IPS DF 19.7 (cell line): Measurements from ENCODE around the gene ABCB11.
"Not testable (repeated sequence)": the region's sequence is repeated elsewhere in the genome, so short reads cannot be mapped to it uniquely, and the experiment has no call there.

Experiments used
- DNase-seq: peaks from one replicate; pipeline ENCODE4 v3.0.0-alpha.2; 2013; ENCODE audit warnings: low read depth, low spot score

Gene ABCB11

GRCh38 chr2:169042856-169043255 lies 11.7 kb upstream of the ABCB11 start:
- no peak for DNase-seq

- DNase-seq: no peak
Observed at GRCh38 chr2:169041594-169041993, 10.5 kb upstream of the ABCB11 start.

- no peak for DNase-seq
Observed at GRCh38 chr2:169039702-169040101, 8.6 kb upstream of the ABCB11 start.

- DNase-seq: no peak
Observed at GRCh38 chr2:169038338-169038757, 7.2 kb upstream of the ABCB11 start.

- no peak for DNase-seq
Observed at GRCh38 chr2:169036736-169037440, 5.8 kb upstream of the ABCB11 start.

GRCh38 chr2:169035887-169036286 lies 4.8 kb upstream of the ABCB11 start:
- DNase-seq: no peak

GRCh38 chr2:169034984-169035544 lies 3.9 kb upstream of the ABCB11 start:
- DNase-seq: no peak

- DNase-seq: no peak
Observed at GRCh38 chr2:169034256-169034655, 3.1 kb upstream of the ABCB11 start.

GRCh38 chr2:169029341-169029740 lies 1.8 kb downstream of the ABCB11 start:
- DNase-seq: no peak

GRCh38 chr2:169027234-169027633 lies 3.9 kb downstream of the ABCB11 start:
- DNase-seq: no peak

GRCh38 chr2:169026056-169026455 lies 5.1 kb downstream of the ABCB11 start:
- no peak for DNase-seq

GRCh38 chr2:169023161-169023560 lies 8.0 kb downstream of the ABCB11 start:
- DNase-seq: no peak

- DNase-seq: no peak
Observed at GRCh38 chr2:169018390-169018789, 12.7 kb downstream of the ABCB11 start.

GRCh38 chr2:169015943-169016342 lies 15.2 kb downstream of the ABCB11 start:
- no peak for DNase-seq

- no peak for DNase-seq
Observed at GRCh38 chr2:169014780-169015179, 16.3 kb downstream of the ABCB11 start.

GRCh38 chr2:169013628-169014026 lies 17.5 kb downstream of the ABCB11 start:
- no peak for DNase-seq

GRCh38 chr2:169012812-169013627 lies 18.1 kb downstream of the ABCB11 start:
- DNase-seq: no peak

GRCh38 chr2:169012191-169012792 lies 18.8 kb downstream of the ABCB11 start:
- not testable (repeated sequence) for DNase-seq

GRCh38 chr2:169011698-169012097 lies 19.4 kb downstream of the ABCB11 start:
- no peak for DNase-seq

- DNase-seq: no peak
Observed at GRCh38 chr2:169010633-169011460, 20.3 kb downstream of the ABCB11 start.

- DNase-seq: no peak
Observed at GRCh38 chr2:169009865-169010579, 21.1 kb downstream of the ABCB11 start.
